Measurements from ENCODE around the gene NAA25.

The NAA25 gene

GRCh38 chr12:112023759-112024396 is 84.7 kb downstream of the NAA25 start:
- H3K4me1 ChIP-seq (ENCODE audit: control insufficient read depth, insufficient read depth, low read length), result no peaks in the 10 kb centered on the region
- no peak overlapping the region for H3K4me3 ChIP-seq (ENCODE audit: low read length)
- H3K36me3 ChIP-seq (ENCODE audit: control insufficient read depth, insufficient read depth, low read length), result peaks cover 17% of the 10 kb centered on the region
- no peak overlapping the region for H3K27ac ChIP-seq (ENCODE audit: low read depth, low read length)
- H3K27me3 ChIP-seq (ENCODE audit: control insufficient read depth, insufficient read depth, low read length), result no peaks in the 10 kb centered on the region
- H3K9ac ChIP-seq (ENCODE audit: low read length), result no peak overlapping the region

- H3K36me3 ChIP-seq (ENCODE audit: control insufficient read depth, insufficient read depth, low read length), result peaks cover 17% of the 10 kb centered on the region
- no peaks in the 10 kb centered on the region for H3K4me1 ChIP-seq (ENCODE audit: control insufficient read depth, insufficient read depth, low read length)
- H3K27me3 ChIP-seq (ENCODE audit: control insufficient read depth, insufficient read depth, low read length), result no peaks in the 10 kb centered on the region
- H3K27ac ChIP-seq (ENCODE audit: low read depth, low read length), result no peak overlapping the region
- no peak overlapping the region for H3K4me3 ChIP-seq (ENCODE audit: low read length)
- H3K9ac ChIP-seq (ENCODE audit: low read length), result no peak overlapping the region
These were observed 86.2 kb downstream of the NAA25 start for GRCh38 chr12:112022241-112023016.

GRCh38 chr12:112020947-112021457 is 87.6 kb downstream of the NAA25 start:
- Histone ChIP-seq H3K9ac (ENCODE audit: low read length) (no peak overlapping the region), H3K4me3 (ENCODE audit: low read length) (no peak overlapping the region), H3K36me3 (ENCODE audit: control insufficient read depth, insufficient read depth, low read length) (peaks cover 20% of the 10 kb centered on the region), H3K27me3 (ENCODE audit: control insufficient read depth, insufficient read depth, low read length) (no peaks in the 10 kb centered on the region), H3K27ac (ENCODE audit: low read depth, low read length) (no peak overlapping the region), H3K4me1 (ENCODE audit: control insufficient read depth, insufficient read depth, low read length) (no peaks in the 10 kb centered on the region)

GRCh38 chr12:112018571-112019237 is 89.9 kb downstream of the NAA25 start:
- H3K27ac ChIP-seq (ENCODE audit: low read depth, low read length), result no peak overlapping the region
- no peak overlapping the region for H3K9ac ChIP-seq (ENCODE audit: low read length)
- no peaks in the 10 kb centered on the region for H3K27me3 ChIP-seq (ENCODE audit: control insufficient read depth, insufficient read depth, low read length)
- H3K4me1 ChIP-seq (ENCODE audit: control insufficient read depth, insufficient read depth, low read length), result peaks cover 6% of the 10 kb centered on the region
- H3K36me3 ChIP-seq (ENCODE audit: control insufficient read depth, insufficient read depth, low read length), result peaks cover 21% of the 10 kb centered on the region
- no peak overlapping the region for H3K4me3 ChIP-seq (ENCODE audit: low read length)

- Histone ChIP-seq H3K9ac (ENCODE audit: low read length) (no peak overlapping the region), H3K27me3 (ENCODE audit: control insufficient read depth, insufficient read depth, low read length) (no peaks in the 10 kb centered on the region), H3K36me3 (ENCODE audit: control insufficient read depth, insufficient read depth, low read length) (peaks cover 13% of the 10 kb centered on the region), H3K27ac (ENCODE audit: low read depth, low read length) (no peak overlapping the region), H3K4me3 (ENCODE audit: low read length) (no peak overlapping the region), H3K4me1 (ENCODE audit: control insufficient read depth, insufficient read depth, low read length) (peaks cover 10% of the 10 kb centered on the region)
These were observed 91.5 kb downstream of the NAA25 start for GRCh38 chr12:112017041-112017440.

GRCh38 chr12:112015938-112016337 is 92.6 kb downstream of the NAA25 start:
- H3K27ac ChIP-seq (ENCODE audit: low read depth, low read length), result no peak overlapping the region
- H3K36me3 ChIP-seq (ENCODE audit: control insufficient read depth, insufficient read depth, low read length), result peaks cover 10% of the 10 kb centered on the region
- no peaks in the 10 kb centered on the region for H3K27me3 ChIP-seq (ENCODE audit: control insufficient read depth, insufficient read depth, low read length)
- H3K4me1 ChIP-seq (ENCODE audit: control insufficient read depth, insufficient read depth, low read length), result peaks cover 15% of the 10 kb centered on the region
- H3K9ac ChIP-seq (ENCODE audit: low read length), result no peak overlapping the region
- no peak overlapping the region for H3K4me3 ChIP-seq (ENCODE audit: low read length)

GRCh38 chr12:112013601-112014402 is 94.8 kb downstream of the NAA25 start:
- H3K9ac ChIP-seq (ENCODE audit: low read length), result peak overlapping the region; percentile 69
- H3K4me1 ChIP-seq (ENCODE audit: control insufficient read depth, insufficient read depth, low read length), result peaks cover 15% of the 10 kb centered on the region
- peak overlapping the region; percentile 96 for H3K4me3 ChIP-seq (ENCODE audit: low read length)
- H3K27me3 ChIP-seq (ENCODE audit: control insufficient read depth, insufficient read depth, low read length), result no peaks in the 10 kb centered on the region
- H3K36me3 ChIP-seq (ENCODE audit: control insufficient read depth, insufficient read depth, low read length), result peaks cover 6% of the 10 kb centered on the region
- H3K27ac ChIP-seq (ENCODE audit: low read depth, low read length), result peak overlapping the region; percentile 91

GRCh38 chr12:112012775-112013600 is 95.6 kb downstream of the NAA25 start, which contains the start of the genes ERP29 and TMEM116:
Gene ERP29 (plus strand): TSS chr12:112013426. CDS start chr12:112013466, 40 bp downstream.
Gene TMEM116 (minus strand): TSS chr12:112013165. CDS start chr12:112005270, 7,895 bp downstream.
- peak within 1 kb of the TSS; percentile 96 for H3K4me3 ChIP-seq (ENCODE audit: low read length)
- H3K9ac ChIP-seq (ENCODE audit: low read length), result peak within 1 kb of the TSS; percentile 87
- H3K27me3 ChIP-seq (ENCODE audit: control insufficient read depth, insufficient read depth, low read length), result no peaks in the 10 kb centered on the region
- peaks cover 15% of the 10 kb centered on the region for H3K4me1 ChIP-seq (ENCODE audit: control insufficient read depth, insufficient read depth, low read length)
- H3K27ac ChIP-seq (ENCODE audit: low read depth, low read length), result peak within 1 kb of the TSS; percentile 96
- H3K36me3 ChIP-seq (ENCODE audit: control insufficient read depth, insufficient read depth, low read length), result peaks cover 6% of the 10 kb centered on the region

- H3K36me3 ChIP-seq (ENCODE audit: control insufficient read depth, insufficient read depth, low read length), result peaks cover 6% of the 10 kb centered on the region
- H3K4me3 ChIP-seq (ENCODE audit: low read length), result peak overlapping the region; percentile 69
- H3K27me3 ChIP-seq (ENCODE audit: control insufficient read depth, insufficient read depth, low read length), result no peaks in the 10 kb centered on the region
- peaks cover 15% of the 10 kb centered on the region for H3K4me1 ChIP-seq (ENCODE audit: control insufficient read depth, insufficient read depth, low read length)
- H3K9ac ChIP-seq (ENCODE audit: low read length), result no peak overlapping the region
- no peak overlapping the region for H3K27ac ChIP-seq (ENCODE audit: low read depth, low read length)
These were observed 96.9 kb downstream of the NAA25 start for GRCh38 chr12:112011685-112012084.

GRCh38 chr12:112010415-112011344 is 97.9 kb downstream of the NAA25 start:
- no peak overlapping the region for H3K4me3 ChIP-seq (ENCODE audit: low read length)
- no peak overlapping the region for H3K27ac ChIP-seq (ENCODE audit: low read depth, low read length)
- H3K9ac ChIP-seq (ENCODE audit: low read length), result no peak overlapping the region

More at GRCh38 chr12:112010415-112011344, 97.9 kb downstream of the NAA25 start:
- no peaks in the 10 kb centered on the region for H3K36me3 ChIP-seq (ENCODE audit: control insufficient read depth, insufficient read depth, low read length)
- no peaks in the 10 kb centered on the region for H3K27me3 ChIP-seq (ENCODE audit: control insufficient read depth, insufficient read depth, low read length)
- H3K4me1 ChIP-seq (ENCODE audit: control insufficient read depth, insufficient read depth, low read length), result peaks cover 15% of the 10 kb centered on the region
